Choroid plexus epithelial cell (primary cell): ENCODE measurements around the gene RITA1.
A peak's percentile ranks its signal among the peaks of the same experiment; 100 is the strongest.

ENCODE experiments used
- DNase-seq: peaks from one replicate; pipeline ENCODE4 v3.0.0-alpha.2; 2010; ENCODE audit warnings: low read depth
- H3K4me3 ChIP-seq: 2 replicates; pipeline ENCODE4 v1.5.1; 2011; ENCODE audit warnings: low read depth, mild to moderate bottlenecking, control low read depth, low read length, moderate library complexity
- TF ChIP-seq, protein P1 (sequence below): conservative IDR thresholded peaks from 2 replicates; pipeline ENCODE4 v1.5.1; 2011; ENCODE audit warnings: low read depth, mild to moderate bottlenecking, control low read depth, inconsistent platforms, low read length, moderate library complexity

RITA1 gene, protein sequence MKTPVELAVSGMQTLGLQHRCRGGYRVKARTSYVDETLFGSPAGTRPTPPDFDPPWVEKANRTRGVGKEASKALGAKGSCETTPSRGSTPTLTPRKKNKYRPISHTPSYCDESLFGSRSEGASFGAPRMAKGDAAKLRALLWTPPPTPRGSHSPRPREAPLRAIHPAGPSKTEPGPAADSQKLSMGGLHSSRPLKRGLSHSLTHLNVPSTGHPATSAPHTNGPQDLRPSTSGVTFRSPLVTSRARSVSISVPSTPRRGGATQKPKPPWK

DNA sequence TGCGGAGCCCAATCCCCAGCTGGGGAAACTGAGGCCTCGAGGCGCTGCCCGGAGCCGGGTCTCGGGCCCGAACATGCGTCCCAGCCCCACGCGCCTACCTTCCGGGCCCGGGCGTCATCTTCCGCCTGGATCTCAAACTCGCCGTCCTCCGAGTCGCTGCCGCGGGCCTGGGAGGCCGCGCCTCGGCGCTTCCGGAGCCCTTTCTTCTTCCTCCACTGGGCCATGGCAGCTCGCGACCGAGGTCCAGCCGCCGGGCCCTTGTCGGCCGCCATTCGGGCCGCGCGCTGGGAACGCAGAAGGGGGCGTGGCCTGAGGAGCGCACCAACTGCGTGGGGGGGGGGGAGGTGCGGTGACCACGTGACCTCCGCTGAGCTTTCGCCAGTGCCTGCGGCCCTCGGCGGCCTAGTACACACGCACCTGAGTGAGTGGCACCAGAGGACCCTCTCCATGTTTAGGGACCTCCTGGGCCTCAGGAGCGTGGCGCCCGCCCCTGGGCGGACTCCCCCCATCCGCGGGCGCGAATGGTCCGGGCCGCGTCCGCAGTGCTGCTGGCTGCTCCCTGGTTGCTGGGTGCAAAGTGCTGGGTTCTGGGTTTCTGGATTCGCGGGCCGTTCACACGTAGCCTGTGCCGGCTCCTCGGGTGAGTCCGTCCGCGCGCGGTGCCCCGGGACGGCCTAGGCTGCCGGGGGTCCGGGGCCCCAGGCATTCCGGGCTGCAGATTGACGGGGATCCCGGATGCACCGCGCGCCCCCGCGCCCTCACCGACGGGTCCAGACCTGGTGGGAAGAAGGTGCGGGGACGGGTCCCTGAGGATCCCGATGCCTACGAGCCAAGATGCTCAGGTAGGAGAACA, at the start of gene RITA1, which contains the start of gene DDX54:
Gene RITA1 (plus strand): TSS at position 542 of the 853 bp plus-strand sequence. CDS start 1,026 bp downstream, outside the sequence.
Gene DDX54 (minus strand): TSS at position 299 of the 853 bp plus-strand sequence. CDS start 27 bp downstream, at position 272.
- H3K4me3 ChIP-seq, result peak within 1 kb of the TSS; percentile 96
- peak; percentile 76 for DNase-seq
- TF ChIP-seq, protein P1, sequence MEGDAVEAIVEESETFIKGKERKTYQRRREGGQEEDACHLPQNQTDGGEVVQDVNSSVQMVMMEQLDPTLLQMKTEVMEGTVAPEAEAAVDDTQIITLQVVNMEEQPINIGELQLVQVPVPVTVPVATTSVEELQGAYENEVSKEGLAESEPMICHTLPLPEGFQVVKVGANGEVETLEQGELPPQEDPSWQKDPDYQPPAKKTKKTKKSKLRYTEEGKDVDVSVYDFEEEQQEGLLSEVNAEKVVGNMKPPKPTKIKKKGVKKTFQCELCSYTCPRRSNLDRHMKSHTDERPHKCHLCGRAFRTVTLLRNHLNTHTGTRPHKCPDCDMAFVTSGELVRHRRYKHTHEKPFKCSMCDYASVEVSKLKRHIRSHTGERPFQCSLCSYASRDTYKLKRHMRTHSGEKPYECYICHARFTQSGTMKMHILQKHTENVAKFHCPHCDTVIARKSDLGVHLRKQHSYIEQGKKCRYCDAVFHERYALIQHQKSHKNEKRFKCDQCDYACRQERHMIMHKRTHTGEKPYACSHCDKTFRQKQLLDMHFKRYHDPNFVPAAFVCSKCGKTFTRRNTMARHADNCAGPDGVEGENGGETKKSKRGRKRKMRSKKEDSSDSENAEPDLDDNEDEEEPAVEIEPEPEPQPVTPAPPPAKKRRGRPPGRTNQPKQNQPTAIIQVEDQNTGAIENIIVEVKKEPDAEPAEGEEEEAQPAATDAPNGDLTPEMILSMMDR, result no peak

DNA sequence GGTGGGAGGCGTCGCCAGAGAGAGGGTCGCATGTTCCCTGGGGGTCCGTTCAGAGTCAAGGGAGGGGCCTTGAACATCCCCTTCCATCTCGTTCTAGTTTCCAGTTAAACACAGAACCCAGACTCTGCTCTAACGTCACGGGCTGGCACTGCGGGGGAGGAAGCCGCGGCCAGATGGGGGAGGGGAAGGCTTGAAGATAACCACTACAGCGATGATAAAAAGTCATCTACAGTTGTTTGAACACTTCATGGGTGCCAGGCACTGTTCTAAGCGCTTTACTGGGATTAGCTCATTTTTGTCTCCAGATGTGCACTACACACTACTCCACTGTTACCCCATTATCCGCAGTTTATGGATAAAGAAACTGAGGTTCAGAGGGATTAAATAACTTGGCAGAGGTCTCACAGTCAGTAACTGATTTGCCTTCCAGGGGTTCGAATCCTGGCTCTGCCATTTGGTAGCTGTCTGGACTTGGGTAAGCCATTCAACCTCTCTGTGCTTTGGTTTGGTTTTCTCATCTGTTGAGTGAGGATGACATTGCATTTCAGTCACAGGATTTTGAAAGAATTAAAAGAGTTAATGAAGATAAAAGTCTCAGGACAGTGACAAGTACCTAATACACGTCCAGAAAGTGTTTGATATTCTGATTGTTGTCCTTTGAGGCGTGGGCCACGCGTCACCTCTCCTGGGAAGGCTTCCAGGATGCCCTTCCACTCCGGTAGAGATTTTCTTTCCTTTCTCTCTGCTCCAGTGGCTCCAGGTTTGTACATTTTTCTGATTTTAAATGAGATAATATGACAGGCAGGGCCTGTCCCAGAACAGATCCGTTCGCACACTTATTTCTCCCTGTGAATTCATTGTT, 49.2 kb upstream of the RITA1 start:
- TF ChIP-seq, protein P1, result no peak
- H3K4me3 ChIP-seq, result no peak overlapping the region
- DNase-seq, result no peak

DNA sequence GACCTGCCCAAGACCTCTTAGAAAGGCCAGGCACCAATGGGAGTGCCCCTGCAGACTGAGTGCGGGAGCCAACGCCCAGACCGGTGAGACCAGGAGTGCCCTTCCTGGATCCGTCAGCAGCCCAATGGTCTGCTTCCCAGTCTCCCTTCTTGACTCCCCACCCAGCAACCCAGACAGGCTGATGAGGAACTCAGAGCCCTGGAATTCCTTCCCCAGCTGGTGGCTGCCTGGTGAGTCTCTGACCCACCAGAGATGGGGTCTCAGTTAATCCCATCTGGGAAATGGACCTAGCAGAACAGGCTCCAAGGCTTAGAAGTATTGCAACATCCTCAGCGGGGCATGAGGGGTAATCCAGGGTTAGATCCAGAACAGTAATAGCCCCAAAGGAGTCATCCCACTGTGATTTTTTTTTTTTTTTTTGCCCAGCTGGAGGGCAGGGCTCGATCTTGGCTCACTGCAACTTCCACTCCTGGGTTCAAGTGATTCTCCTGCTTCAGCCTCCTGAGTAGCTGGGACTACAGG, 48.5 kb upstream of the RITA1 start:
- no peak overlapping the region for H3K4me3 ChIP-seq
- TF ChIP-seq, protein P1, result no peak
- no peak for DNase-seq

DNA sequence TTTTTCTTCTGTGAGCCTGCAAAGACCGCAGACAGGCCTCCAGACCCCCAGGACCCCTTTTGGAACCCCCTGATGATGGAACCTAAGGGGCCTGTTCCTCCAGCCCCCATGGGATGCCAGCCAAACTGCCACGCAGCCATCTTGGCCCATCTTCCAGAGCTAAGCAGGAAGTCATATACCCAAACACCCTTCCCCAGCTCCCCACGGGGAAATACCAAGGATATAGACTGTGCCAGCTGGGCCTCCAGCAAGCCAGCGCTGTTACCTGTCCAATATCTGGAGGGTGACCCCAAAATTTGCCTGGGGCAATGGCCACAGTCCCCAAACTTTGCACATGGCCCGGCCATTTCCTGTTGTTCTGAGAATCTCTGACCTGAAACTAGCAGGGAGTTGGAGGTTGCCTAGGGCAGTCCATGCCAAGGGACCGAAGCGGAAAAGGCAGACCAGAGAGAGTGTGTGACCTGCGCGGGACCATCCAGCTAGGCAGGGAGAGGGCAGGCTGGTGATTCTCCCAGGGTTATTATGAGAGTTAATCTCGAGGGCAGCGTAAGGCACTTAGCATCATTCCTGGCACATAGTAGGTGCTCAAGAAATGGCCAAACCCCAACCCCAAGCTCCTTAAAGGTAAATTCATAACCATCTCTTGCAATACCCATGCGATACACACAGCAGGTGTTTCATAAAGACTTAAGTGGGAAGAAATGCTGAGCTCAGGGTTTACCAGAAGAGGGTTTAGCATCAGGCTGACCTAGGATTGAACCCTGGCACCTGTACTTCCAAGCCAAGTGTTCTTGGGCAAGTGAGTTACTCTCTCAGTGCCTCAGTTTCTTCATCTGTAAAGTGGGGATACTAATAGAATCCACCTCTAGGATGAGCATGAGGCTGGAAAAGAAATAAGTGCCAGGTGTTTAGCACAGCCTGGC, 47.4 kb upstream of the RITA1 start:
- DNase-seq, result no peak
- TF ChIP-seq, protein P1, result no peak
- no peak overlapping the region for H3K4me3 ChIP-seq

DNA sequence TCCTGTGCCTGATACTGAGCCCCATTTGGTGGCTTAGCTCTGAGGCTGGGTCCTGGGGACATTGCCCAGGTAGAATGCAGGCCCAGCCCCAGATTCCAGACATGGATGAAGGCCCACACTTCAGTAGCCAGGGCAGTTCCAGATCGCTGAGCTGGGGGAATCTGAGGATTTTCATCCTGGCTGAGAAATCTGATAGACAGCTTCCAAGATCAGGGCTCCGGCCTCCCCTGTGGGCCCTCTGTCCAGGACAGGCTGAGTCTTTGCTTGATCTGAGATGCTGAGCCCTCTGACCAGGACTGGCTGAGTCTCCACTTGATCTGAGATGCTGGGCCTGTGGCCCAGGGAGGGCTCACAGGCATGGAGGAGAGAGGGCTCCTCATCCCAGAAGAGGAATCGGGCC, 46.7 kb upstream of the RITA1 start:
- DNase-seq, result no peak
- TF ChIP-seq, protein P1, result no peak
- H3K4me3 ChIP-seq, result no peak overlapping the region
